Effector CD8-positive, alpha-beta T cell (primary cell): Measurements from ENCODE around the gene RAD51B.

Source experiments
- DNase-seq: peaks from one replicate; lab custom pipeline; 2025; lab: John Stamatoyannopoulos, UW

The RAD51B gene

GRCh38 chr14:68331991-68332390 lies 512.4 kb downstream of the RAD51B start:
- DNase-seq, result no peak

DNA sequence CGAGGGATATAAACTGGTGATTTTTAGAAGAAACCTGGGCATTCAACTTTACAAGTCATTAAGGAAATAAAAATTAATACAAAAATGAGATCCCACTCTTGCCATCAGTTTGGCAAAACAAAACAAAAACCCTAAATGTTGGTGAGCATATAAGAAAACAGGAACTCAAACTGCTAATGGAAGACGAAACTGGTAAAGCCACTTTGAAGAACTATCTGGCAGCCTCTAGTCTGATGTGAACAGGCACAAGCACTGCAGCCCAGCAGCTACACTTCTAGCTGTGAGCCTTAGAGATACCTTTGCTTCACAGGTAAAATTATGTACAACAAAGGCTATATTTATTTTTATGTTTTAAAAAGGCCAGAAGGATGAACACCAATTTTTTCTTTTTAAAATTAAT lies 513.7 kb downstream of the RAD51B start:
- DNase-seq, result no peak

DNA sequence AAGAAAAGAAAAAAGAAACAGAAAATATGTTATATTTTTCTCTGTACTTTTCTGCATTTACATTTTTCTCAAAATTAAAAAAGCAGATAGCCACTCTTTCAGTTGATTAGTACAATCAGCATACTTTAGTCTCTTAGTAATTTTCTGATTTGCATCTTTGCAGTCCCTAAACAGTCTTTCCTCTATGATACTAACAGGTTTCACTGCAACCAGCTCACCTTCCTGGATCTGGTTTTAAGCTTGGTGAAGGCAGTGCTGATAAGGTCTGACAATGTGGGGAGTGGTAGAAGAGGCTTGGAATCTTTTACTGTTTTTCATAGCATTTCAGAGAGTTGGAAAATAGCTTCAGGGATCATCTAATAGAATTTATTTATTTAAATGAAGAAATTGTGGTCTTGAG lies 515.7 kb downstream of the RAD51B start:
- DNase-seq, result no peak

DNA sequence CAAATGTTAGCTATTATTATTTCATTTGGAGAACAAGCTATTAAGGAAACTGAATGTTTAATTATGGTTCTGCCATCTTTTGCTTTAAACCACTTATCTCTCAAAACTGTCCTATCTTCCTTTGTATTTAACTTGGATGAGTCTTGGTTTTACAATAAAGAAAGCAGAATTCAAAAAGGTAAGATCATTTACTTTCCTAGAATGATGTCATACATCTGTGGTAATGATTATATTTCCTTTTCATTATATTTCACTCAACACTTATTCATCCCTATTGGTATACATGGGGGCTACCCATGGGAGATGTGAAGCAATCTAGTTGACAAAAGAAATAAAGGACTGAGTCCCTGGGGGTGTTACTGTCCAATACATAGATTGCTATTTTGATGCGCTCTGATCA lies 516.6 kb downstream of the RAD51B start:
- DNase-seq, result no peak

DNA sequence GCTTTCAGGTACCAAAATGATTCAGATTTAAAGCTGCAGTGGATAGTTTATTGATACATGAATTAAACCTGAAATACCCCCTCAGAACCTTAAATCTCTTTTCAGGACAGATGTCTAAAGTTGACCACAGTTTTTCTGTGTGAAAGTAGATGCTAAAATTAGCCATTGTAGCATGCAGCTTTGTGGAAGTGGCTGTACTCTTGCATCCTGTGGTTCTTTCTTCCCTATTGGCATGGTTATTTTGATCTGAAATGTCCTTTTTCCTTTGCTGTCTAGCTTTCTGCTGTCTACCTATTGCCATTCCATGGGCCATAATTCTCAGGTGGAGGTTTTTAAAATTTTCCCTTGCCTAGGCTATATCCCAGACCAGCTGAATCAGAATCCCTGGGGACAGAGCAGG lies 517.7 kb downstream of the RAD51B start:
- DNase-seq, result no peak

- no peak for DNase-seq
Measured at GRCh38 chr14:68340262-68340661, 520.7 kb downstream of the RAD51B start.

DNA sequence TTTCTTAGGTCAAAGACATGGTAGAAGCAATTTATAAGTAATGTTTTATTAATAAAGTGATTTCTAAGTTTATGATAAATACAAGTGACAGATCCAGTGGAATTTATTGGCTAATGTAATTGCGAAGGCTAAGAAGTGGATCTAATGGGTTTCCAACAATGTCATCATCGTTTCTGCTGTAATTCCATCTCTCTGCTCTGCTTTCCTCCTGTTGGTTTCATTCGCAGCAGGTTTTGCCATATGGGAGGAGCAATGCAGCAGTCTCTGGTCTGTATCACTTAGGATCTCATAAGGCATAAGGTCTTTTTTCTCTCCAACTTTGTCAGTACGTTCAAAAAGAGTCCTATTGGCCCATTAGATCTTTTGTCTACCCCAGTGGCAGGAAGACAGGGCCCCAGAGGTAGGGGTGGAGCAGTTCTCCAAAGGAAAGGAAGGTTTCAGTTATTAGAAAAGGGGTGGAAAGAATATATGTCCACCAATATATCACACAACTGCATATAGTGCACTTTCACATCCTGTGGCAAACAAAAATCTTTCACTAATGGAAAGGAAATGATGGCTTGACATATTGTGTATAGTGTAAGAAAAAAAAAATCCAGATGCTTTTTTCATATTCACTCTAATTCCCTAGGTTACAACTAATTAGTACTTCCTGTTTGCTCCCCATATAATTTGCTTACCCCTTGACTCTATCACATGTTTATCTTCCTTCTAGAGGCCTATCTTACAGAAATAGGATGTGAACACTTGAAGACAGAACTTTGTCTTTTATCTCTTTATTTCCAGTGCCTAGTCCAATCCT lies 522.0 kb downstream of the RAD51B start:
- no peak for DNase-seq

DNA sequence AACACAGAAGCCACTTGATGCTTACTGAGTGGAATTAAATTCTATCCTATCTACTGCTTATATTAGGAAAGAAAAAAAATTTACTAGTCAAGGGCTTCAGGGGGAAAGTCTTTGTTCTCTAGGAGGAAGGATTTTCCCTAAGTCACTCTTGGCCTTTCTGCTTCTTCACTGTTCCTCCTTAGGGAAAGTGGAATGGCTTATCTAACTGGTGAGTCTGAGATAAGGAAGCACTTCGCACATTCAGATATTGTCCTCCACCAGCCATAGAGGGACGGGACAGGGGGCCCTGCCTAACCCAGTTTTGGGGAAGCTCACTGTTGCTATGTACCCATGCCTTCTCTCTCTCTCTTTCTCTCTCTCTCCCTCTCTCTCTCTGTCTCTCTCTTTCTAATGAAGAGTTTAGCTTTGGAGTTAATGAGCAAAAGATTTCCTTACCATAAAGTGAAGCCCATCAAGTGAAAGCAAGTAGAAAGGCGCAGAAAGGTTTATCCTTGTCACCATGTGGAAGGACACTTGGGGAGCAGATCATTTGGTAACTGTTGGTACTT lies 522.7 kb downstream of the RAD51B start:
- no peak for DNase-seq

DNA sequence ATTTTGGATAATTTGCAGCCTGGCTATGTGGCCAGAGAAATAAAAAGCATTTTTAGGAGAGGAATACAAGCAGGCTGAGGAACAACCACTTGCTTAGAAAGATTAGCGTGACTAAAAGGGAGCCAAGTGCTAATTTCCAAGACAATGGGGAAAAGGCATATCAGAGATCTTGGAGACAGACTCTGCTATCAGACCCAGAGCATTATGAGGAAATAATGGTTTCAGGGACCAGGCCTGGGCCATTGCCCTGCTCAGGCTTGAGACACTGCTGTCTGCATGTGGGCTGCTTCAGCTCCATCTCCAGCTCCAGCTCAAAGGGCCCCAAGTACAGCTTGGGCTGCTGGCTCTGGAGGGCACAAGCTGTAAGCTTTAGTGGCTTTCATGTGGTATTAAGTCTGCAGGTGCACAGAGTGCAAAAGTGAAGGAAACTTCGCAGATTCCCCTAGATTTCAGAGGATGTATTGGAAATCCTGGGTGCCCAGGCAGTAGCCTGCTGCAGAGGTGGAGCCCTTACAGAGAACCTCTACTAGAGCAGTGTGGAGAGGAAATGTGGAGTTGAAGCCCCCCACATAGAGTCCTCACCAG lies 524.0 kb downstream of the RAD51B start:
- DNase-seq, result no peak

DNA sequence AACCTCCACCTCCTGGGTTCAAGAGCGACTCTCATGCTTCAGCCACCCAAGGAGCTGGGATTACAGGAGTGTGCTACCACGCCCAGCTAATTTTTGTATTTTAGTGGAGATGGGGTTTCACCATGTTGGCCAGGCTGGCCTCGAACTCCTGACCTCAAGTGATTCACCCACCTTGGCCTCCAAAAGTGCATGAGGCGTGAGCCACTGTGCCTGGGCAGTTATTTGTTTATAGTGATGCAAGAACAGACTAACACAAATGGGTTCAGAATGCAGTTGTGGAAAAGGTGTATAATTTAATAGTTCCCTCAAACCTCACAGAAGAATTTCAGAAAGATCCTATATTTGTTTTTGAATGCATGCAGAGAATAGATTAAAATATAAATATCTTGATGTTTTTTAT lies 526.2 kb downstream of the RAD51B start:
- DNase-seq, result no peak

DNA sequence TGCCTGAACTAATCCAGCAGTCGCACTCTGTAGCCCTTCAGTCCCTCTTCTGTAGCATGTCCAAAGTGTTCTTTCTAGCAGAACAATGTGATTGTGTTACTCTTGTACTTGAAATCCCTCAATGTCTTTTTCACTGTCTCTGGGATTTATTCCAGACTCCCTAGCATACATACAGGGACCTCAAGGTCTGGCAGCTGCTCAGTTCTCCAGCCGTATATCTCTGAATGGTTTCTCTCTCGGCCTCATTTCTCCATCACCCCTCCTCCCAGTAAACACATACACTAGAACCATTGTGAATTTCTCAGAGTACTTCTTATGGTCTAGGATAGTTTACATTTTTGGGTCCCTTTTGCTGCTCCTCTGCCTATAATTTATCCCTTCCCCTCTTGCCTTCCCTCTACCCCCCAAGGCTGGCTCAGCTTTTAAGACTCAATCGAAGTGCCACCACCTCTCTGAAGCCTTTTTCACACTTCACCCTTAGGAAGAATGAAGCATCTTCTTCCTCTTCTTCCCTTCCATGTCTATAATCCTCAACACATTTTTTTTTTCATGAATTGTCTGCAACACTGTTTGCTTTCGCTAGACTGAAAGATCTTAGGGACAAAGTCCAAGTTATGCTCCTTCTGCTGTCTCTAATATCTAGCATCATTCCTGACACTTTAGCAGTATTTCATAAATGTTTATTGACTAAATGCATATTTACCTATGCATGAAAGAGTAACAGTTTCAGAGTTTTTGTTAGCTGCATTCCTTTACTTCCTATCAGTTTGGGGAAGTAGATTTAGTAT lies 527.2 kb downstream of the RAD51B start:
- DNase-seq, result no peak

DNA sequence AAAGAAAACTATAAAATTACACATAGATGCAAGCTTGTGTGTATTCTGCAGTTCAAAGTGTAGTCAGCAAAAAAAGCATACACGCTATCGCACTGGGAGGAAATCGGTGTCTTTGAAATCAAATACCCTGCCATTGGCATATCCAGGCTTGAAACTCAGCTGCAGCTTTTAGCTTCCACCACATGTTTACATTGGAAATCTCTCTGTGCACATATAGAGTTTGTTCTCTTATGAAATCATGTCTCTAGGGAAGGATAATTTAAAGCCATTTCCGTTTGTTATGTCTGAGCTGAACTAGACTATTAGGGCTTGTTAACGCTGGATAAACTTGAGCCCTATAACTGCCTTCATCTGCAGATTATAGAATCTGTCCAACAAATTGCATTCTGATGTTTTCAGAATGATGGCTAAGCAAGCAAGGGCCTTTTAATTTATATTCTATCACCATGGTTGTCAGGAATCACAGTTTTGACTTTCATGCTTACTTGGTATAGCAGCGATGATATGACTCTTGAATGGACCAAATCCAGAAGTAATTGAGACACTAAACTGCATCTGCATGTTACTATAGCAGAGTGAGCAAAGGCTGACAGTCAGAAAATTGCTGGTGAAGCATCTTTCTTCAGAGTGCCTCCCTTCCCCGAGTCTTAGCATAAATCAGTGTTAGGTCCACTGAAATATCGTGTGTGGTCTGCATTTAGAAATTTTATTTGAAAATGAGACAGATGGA lies 530.5 kb downstream of the RAD51B start:
- DNase-seq, result no peak

DNA sequence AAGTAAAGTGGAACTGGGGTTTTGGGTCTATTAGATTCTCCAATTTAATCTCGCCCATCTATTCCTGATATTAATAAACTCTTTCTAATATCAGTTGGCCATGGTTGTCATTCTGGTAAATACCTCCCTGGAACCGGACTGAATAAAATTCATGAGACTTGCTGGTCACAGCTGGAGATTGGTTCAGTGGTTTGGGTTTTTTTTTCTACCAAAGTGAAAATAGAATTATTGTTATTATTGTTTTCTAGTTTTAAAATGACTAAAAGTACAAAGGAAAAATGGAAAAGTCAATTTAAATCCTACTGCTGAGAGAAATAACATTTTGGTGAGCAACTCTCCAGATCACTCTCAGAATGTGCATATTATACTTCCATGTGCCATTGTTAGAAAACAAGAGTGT lies 535.8 kb downstream of the RAD51B start:
- no peak for DNase-seq

DNA sequence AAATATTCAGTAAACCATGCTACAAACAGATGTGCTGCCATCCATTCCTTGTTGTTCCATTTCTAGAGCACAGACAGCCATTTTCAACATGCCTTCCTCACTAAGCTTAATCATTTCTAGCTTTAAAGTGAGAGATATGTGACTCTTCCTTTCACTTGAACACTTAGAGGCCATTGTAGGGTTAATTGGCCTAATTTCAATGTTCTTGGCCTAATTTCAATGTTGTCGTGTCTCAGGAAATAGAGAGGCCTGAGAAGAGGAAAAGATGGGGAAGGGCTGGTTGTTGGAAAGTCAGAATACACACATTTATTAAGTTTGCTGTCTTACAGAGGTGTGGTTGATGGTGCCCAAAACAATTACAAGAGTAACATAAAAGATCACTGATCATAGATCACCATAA lies 538.2 kb downstream of the RAD51B start:
- no peak for DNase-seq

GRCh38 chr14:68358500-68358899 lies 538.9 kb downstream of the RAD51B start:
- DNase-seq, result no peak

DNA sequence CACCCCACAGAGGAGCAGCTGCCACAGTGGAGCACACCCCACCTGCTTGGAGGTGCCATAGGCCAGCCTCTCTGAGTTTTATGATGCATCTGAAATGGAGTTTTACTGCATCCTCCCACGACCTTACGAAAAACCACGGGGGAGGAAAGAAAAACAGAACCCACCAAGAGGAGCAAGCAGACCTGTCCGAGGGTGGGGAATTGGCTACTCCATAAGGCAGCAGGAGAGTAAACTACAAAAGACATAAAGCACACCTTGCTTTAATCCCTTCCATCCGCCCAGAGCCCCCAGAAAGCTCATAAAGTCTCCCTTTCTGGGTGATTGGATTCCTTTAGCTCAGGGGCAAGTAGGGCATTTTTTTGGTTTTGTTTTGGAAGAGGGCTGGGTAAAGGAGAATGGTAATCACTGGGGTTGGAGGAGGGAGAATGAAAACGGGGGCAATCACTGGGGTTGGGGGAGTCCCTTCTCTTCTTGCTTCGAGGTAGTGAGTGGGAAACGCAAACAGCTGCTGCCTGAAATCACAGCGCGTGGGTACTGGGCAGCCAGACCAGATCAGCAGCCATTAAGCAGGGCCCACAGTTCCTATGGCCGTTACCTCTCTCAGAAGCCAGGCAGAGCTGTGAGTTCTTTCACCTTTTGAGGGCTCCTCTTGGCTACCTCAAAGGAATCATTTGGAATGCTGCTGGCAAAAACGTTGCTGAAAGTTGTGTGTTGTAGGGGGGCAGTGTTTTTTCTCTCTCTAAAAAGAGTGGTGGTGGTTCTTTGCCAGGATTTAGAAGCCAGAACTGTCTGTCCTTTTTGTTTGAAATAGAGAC lies 539.6 kb downstream of the RAD51B start:
- DNase-seq, result no peak

GRCh38 chr14:68359837-68360552 lies 540.4 kb downstream of the RAD51B start:
- no peak for DNase-seq

DNA sequence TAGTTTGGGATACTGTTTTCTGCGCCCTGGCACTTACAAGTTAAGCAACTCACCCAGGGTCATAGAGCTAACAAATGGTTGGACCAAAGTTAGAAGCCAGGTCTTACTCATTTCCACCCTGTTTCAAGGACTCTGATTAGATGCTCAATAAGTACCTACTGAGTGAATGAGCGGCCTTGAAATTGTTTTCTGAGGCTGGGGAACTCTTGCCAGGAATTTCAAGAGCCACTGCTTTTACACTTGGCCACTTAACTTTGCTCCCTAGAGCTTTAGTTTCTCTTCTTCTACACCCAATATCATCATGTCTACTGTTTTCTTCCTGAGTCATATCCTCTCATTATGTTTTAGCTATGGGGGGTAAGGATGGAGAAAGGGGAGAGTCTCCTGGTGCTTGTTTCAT lies 541.7 kb downstream of the RAD51B start:
- DNase-seq, result no peak

- no peak for DNase-seq
Measured at GRCh38 chr14:68362846-68363245, 543.3 kb downstream of the RAD51B start.

DNA sequence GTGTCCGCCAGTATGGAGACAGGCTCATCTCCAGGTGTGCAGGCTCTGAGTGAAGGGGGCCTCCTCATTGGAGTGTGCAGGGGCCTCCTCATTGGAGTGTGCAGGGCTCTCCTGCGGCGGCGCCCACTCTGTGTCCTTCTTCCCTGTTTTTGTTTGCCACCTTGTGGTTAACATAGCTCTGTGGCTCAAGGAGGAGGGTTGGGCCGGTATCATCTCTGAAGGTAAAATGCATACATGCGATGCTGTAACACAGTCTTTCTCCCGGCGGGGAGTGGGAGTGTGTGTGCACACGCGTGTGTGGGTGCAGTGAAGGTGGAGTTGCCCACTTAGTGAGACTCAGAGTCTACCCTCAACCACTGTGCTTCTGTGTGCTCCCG lies 543.9 kb downstream of the RAD51B start:
- DNase-seq, result no peak
